Prostate gland (tissue), 2 donors: ENCODE data around the gene PCDHA6. TPM values are rescaled to one million over a fixed set of nuclear protein-coding genes. Genes with fewer than 3 reads are reported as not detected.

Experiments
- DNase-seq: peaks from one replicate; pipeline ENCODE4 v3.0.0-alpha.2; 2019; ENCODE audit warnings: low spot score
- H3K27ac ChIP-seq, 2 donors: fragments of 200-600 bp; sonication (generic); 2 replicates each; pipeline ENCODE4 v1.5.1; 2017 to 2019
- H3K27me3 ChIP-seq: fragments of 200-600 bp; sonication (generic); replicated peaks from 2 replicates; pipeline ENCODE4 v1.5.1; 2019; ENCODE audit not compliant: insufficient read depth
- H3K36me3 ChIP-seq, 2 donors: fragments of 200-600 bp; sonication (generic); 1 replicate in 1 of 2; 2 replicates in 1 of 2; pipeline versions ENCODE4 v1.5.1 to v1.8.1; 2017 to 2019
- H3K4me1 ChIP-seq: fragments of 200-600 bp; sonication (generic); replicated peaks from 2 replicates; pipeline ENCODE4 v1.5.1; 2019
- H3K4me3 ChIP-seq, 2 donors: fragments of 200-600 bp; sonication (generic); 2 replicates each; pipeline ENCODE4 v1.5.1; 2017 to 2019
- H3K9me3 ChIP-seq: fragments of 200-600 bp; sonication (generic); 2 replicates; pipeline ENCODE4 v1.5.1; 2017
- POLR2A ChIP-seq: fragments of 450-650 bp; IDR thresholded peaks from one replicate; pipeline ENCODE4 v1.6.1; 2016; ENCODE audit warnings: antibody characterized with exemption, mild to moderate bottlenecking
- POLR2AphosphoS5 ChIP-seq: sonication (generic); formaldehyde crosslinking; IDR thresholded peaks from one replicate; pipeline ENCODE4 v1.6.1; 2017; ENCODE audit warnings: antibody characterized with exemption
- WGBS: methylation state at CpG from one replicate; pipeline ENCODE4 v1.1.5; 2018; 5-methylcytosine and 5-hydroxymethylcytosine counted together
- intact Hi-C: fragments of 100-400 bp; cut with DNase I; formaldehyde crosslinking; loops from one replicate; pipeline ENCODE4 v1.14.2; 2022
- total RNA-seq, 2 donors: library from RNA; depleted of rRNA; stranded (reverse); fragments of >200 nt; gene quantifications; one replicate each; pipeline ENCODE4 v1.1.0, GENCODE V29; 2016
- TF ChIP-seq, protein P1 (sequence below), 4 experiments: fragments of 200-600 bp in 2 of 4; fragments of 450-650 bp in 2 of 4; sonication (generic) in 2 of 4; IDR thresholded peaks; 1 replicate in 3 of 4; 2 replicates in 1 of 4; pipeline ENCODE4 v1.5.1; 2016 to 2019; ENCODE audit warnings: antibody characterized with exemption in 4 of 4, mild to moderate bottlenecking in 2 of 4, moderate library complexity in 2 of 4

Gene PCDHA6
- total RNA-seq, 2 donors from 2014 or later = 1.9 to 2.2 TPM

DNA sequence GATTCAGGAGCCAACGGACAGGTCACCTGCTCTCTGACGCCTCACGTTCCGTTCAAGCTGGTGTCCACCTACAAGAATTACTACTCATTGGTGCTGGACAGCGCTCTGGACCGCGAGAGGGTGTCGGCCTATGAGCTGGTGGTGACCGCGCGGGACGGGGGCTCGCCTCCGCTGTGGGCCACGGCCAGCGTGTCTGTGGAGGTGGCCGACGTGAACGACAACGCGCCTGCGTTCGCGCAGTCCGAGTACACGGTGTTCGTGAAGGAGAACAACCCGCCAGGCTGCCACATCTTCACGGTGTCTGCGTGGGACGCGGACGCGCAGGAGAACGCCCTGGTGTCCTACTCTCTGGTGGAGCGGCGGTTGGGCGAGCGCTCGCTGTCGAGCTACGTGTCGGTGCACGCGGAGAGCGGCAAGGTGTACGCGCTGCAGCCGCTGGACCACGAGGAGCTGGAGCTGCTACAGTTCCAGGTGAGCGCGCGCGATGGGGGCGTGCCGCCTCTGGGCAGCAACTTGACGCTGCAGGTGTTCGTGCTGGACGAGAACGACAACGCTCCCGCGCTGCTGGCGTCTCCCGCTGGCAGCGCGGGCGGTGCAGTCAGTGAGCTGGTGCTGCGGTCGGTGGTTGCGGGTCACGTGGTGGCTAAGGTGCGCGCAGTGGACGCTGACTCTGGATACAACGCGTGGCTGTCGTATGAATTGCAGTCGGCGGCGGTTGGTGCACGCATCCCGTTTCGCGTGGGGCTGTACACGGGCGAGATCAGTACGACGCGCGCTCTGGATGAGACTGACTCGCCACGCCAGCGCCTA is 29.6 kb downstream of the PCDHA6 start:
- WGBS = 53% methylated on average over 69 of the region's 94 CpGs
- TF ChIP-seq, protein P1, sequence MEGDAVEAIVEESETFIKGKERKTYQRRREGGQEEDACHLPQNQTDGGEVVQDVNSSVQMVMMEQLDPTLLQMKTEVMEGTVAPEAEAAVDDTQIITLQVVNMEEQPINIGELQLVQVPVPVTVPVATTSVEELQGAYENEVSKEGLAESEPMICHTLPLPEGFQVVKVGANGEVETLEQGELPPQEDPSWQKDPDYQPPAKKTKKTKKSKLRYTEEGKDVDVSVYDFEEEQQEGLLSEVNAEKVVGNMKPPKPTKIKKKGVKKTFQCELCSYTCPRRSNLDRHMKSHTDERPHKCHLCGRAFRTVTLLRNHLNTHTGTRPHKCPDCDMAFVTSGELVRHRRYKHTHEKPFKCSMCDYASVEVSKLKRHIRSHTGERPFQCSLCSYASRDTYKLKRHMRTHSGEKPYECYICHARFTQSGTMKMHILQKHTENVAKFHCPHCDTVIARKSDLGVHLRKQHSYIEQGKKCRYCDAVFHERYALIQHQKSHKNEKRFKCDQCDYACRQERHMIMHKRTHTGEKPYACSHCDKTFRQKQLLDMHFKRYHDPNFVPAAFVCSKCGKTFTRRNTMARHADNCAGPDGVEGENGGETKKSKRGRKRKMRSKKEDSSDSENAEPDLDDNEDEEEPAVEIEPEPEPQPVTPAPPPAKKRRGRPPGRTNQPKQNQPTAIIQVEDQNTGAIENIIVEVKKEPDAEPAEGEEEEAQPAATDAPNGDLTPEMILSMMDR (IDR thresholded peaks at IDR 0.05) = no peak
- TF ChIP-seq POLR2AphosphoS5 (no peak), POLR2A (no peak)
- H3K4me3 ChIP-seq = no peak overlapping the region
- H3K36me3 ChIP-seq = no peaks in the 10 kb centered on the region
- intact Hi-C loops = loop anchor here (10.0 kb wide), 1 partner anchor 187 kb away; no protein-coding TSS in a partner anchor
- no peaks in the 10 kb centered on the region for H3K27me3 ChIP-seq
- H3K9me3 ChIP-seq = no peaks in the 10 kb centered on the region
- no peaks in the 10 kb centered on the region for H3K4me1 ChIP-seq
- H3K27ac ChIP-seq = no peak overlapping the region
- DNase-seq = no peak

DNA sequence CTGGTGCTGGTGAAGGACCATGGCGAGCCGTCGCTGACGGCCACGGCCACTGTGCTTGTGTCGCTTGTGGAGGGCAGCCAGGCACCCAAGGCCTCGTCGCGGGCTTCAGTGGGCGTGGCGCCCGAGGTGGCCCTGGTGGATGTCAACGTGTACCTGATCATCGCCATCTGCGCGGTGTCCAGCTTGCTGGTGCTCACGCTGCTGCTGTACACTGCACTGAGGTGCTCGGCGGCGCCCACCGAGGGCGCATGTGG is 30.2 kb downstream of the PCDHA6 start:
- H3K27me3 ChIP-seq = no peaks in the 10 kb centered on the region
- TF ChIP-seq POLR2A (no peak), POLR2AphosphoS5 (no peak)
- TF ChIP-seq, protein P1 (IDR thresholded peaks at IDR 0.05) = no peak
- H3K27ac ChIP-seq = no peak overlapping the region
- H3K4me1 ChIP-seq = no peaks in the 10 kb centered on the region
- no peak for DNase-seq
- H3K9me3 ChIP-seq = no peaks in the 10 kb centered on the region
- no peaks in the 10 kb centered on the region for H3K36me3 ChIP-seq
- intact Hi-C loops = loop anchor here (10.0 kb wide), 1 partner anchor 187 kb away; no protein-coding TSS in a partner anchor
- WGBS = 55% methylated on average over 14 of the region's 22 CpGs
- no peak overlapping the region for H3K4me3 ChIP-seq

DNA sequence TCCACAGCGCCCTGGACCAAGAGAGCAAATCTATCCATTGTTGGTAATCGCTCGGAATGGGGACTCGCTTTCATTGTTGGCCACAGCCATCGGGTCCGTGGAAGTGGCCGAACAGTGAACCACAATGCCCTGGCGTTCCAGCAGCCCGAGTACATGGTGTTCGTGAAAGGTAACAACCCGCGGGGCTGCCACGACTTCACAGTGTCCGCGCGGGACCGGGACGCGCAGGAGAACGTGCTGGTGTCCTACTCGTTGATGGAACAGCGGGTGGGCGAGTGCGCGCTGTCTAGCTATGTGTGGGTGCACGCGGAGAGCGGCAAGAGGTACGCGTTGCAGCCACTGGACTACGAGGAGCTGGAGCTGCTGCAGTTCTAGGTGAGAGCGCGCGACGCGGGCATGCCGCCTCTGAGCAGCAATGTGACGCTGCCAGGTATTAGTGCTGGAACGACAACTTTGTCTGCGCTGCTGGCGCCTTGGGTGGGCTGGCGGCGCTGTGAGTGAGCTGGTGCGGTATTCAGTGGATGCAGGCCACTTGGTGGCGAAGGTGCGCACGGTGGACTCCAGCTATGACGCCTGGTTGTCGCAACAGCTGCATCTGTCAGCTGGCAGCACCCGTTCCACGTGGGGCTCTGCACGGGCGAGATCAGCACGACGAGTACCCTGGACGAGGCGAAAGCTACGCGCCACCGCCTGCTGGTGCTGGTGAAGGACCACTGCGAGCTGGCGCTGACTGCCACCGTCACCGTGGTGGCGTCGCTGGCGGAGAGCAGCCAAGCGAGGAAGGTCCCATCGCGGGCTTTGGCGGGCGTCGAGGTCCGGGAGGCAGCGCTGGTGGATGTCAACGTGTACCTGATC is 34.9 kb downstream of the PCDHA6 start:
- H3K4me1 ChIP-seq = no peaks in the 10 kb centered on the region
- H3K27me3 ChIP-seq = no peaks in the 10 kb centered on the region
- no peaks in the 10 kb centered on the region for H3K36me3 ChIP-seq
- WGBS = 38% methylated on average over 76 of the region's 76 CpGs
- DNase-seq = no peak
- no peaks in the 10 kb centered on the region for H3K9me3 ChIP-seq
- H3K4me3 ChIP-seq = no peak overlapping the region
- intact Hi-C loops = no loop called here
- H3K27ac ChIP-seq = no peak overlapping the region
- TF ChIP-seq POLR2A (no peak), POLR2AphosphoS5 (no peak)
- TF ChIP-seq, protein P1 (IDR thresholded peaks at IDR 0.05) = no peak

DNA sequence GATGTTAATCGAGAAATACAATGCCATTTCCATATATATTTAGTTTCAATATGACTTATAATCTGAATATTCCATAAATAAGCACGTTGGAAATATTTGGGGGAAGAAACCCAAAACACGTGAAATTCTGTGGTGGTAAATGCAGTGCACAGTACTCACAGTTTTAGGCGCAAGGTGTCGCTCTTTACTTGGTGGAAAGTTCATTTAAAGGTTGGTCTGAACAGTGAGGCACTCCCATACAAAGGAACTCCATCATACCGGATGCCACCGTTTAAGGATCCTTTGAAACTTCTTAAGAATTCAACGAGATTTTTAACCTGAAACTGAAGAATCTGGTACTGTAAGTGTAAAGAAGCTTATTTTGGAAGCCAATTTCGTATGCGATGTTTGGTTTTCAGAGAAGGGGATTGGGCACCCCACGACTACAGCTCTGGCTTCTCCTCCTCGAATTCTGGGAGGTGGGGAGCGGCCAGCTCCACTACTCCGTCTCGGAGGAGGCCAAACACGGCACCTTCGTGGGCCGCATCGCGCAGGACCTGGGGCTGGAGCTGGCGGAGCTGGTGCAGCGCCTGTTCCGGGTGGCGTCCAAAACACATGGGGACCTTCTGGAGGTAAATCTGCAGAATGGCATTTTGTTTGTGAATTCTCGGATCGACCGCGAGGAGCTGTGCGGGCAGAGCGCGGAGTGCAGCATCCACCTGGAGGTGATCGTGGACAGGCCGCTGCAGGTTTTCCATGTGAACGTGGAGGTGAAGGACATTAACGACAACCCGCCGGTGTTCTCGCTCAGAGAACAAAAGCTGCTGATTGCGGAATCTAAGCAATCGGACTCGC is 41.2 kb downstream of the PCDHA6 start, which contains the start of gene PCDHA11:
PCDHA11 (plus strand) TSS at position 237 of the 834 bp plus-strand sequence; CDS start at position 384, 147 bp downstream.
- DNase-seq = no peak
- Histone ChIP-seq H3K9me3 (no peaks in the 10 kb centered on the region), H3K27me3 (no peaks in the 10 kb centered on the region), H3K4me3 (peak within 1 kb of the TSS in 1 of 2 donors; percentile 2), H3K36me3 (no peaks in the 10 kb centered on the region), H3K4me1 (no peaks in the 10 kb centered on the region), H3K27ac (no peak within 1 kb of the TSS)
- intact Hi-C loops = no loop called here
- WGBS = 14% methylated on average over 41 of the region's 41 CpGs
- no peak for TF ChIP-seq POLR2AphosphoS5
- TF ChIP-seq, protein P1 (IDR thresholded peaks at IDR 0.05) = peak in 1 of 4 experiments; percentile 15
- TF ChIP-seq POLR2A = no peak
